ENCODE data around the gene SMYD3. TPM values are rescaled to one million over a fixed set of nuclear protein-coding genes. Genes with fewer than 3 reads are reported as not detected.

Gene SMYD3
- total and polyA plus RNA-seq, 10 donors, result 12.5 to 33.1 (median 21.0) TPM

GRCh38 chr1:246181241-246181640, 325.8 kb downstream of the SMYD3 start:
- H3K4me1 ChIP-seq, result peaks cover 0 to 13% (median 1%) of the 10 kb centered on the region in 6 donors
- DNase-seq, result no peak
- intact Hi-C loops (cut with DNase I; ENCODE audit: low total_unique reads), result no loop called here
- H3K4me3 ChIP-seq, result no peak overlapping the region
- TF ChIP-seq POLR2A (IDR thresholded peaks at IDR 0.05), result no peak
- TF ChIP-seq CTCF (IDR thresholded peaks at IDR 0.05 in 8 of 11, conservative IDR thresholded peaks at IDR 0.05 in 3 of 11), result no peak
- TF ChIP-seq POLR2AphosphoS5 (IDR thresholded peaks at IDR 0.05), result no peak
- H3K36me3 ChIP-seq, result peaks cover 0 to 7% (median 0%) of the 10 kb centered on the region in 6 donors
- no peak overlapping the region for H3K27ac ChIP-seq
- H3K27me3 ChIP-seq (replicated peaks in 1 of 7), result no peaks in the 10 kb centered on the region
- no peaks in the 10 kb centered on the region for H3K9me3 ChIP-seq

- H3K4me3 ChIP-seq, result no peak overlapping the region
- H3K4me1 ChIP-seq, result peaks cover 0 to 13% (median 1%) of the 10 kb centered on the region in 6 donors
- H3K36me3 ChIP-seq, result peaks cover 0 to 2% (median 0%) of the 10 kb centered on the region in 6 donors
- TF ChIP-seq CTCF (IDR thresholded peaks at IDR 0.05 in 8 of 11, conservative IDR thresholded peaks at IDR 0.05 in 3 of 11) (no peak), POLR2AphosphoS5 (IDR thresholded peaks at IDR 0.05) (no peak), POLR2A (IDR thresholded peaks at IDR 0.05) (no peak)
- no peaks in the 10 kb centered on the region for H3K27me3 ChIP-seq (replicated peaks in 1 of 7)
- WGBS, 5 donors, result 77 to 84% (median 78%) methylated on average over 1 of the region's 1 CpG
- no peak for DNase-seq
- intact Hi-C loops (cut with DNase I; ENCODE audit: low total_unique reads), result no loop called here
- H3K27ac ChIP-seq, result peak overlapping the region in 1 of 8 donors; percentile 18
- H3K9me3 ChIP-seq, result no peaks in the 10 kb centered on the region
Observed at GRCh38 chr1:246179401-246179800, 327.7 kb downstream of the SMYD3 start.

GRCh38 chr1:246178717-246179311, 328.3 kb downstream of the SMYD3 start:
- Histone ChIP-seq H3K4me1 (peaks cover 0 to 13% (median 1%) of the 10 kb centered on the region in 6 donors), H3K27me3 (replicated peaks in 1 of 7) (no peaks in the 10 kb centered on the region), H3K27ac (peak overlapping the region in 1 of 8 donors; percentile 18), H3K36me3 (no peaks in the 10 kb centered on the region), H3K4me3 (no peak overlapping the region), H3K9me3 (no peaks in the 10 kb centered on the region)
- TF ChIP-seq POLR2AphosphoS5 (IDR thresholded peaks at IDR 0.05), result no peak
- no peak for TF ChIP-seq POLR2A (IDR thresholded peaks at IDR 0.05)
- no peak for TF ChIP-seq CTCF (IDR thresholded peaks at IDR 0.05 in 8 of 11, conservative IDR thresholded peaks at IDR 0.05 in 3 of 11)
- 66 to 76% (median 71%) methylated on average over 6 of the region's 6 CpGs for WGBS, 5 donors
- intact Hi-C loops (cut with DNase I; ENCODE audit: low total_unique reads), result no loop called here
- no peak for DNase-seq

GRCh38 chr1:246176126-246177024, 330.7 kb downstream of the SMYD3 start:
- WGBS, 5 donors, result 91 to 96% (median 94%) methylated on average over 11 of the region's 11 CpGs
- intact Hi-C loops (cut with DNase I; ENCODE audit: low total_unique reads), result no loop called here
- DNase-seq, result no peak
- Histone ChIP-seq H3K27me3 (replicated peaks in 1 of 7) (no peaks in the 10 kb centered on the region), H3K9me3 (no peaks in the 10 kb centered on the region), H3K27ac (no peak overlapping the region), H3K4me3 (no peak overlapping the region), H3K4me1 (peaks cover 0 to 13% (median 1%) of the 10 kb centered on the region in 6 donors), H3K36me3 (no peaks in the 10 kb centered on the region)
- no peak for TF ChIP-seq POLR2AphosphoS5 (IDR thresholded peaks at IDR 0.05)
- no peak for TF ChIP-seq POLR2A (IDR thresholded peaks at IDR 0.05)
- no peak for TF ChIP-seq CTCF (IDR thresholded peaks at IDR 0.05 in 8 of 11, conservative IDR thresholded peaks at IDR 0.05 in 3 of 11)

Data from spleen (tissue), 11 donors.